HepG2 (cell line): ENCODE data around the gene NOP9. TPM values are rescaled to one million over a fixed set of nuclear protein-coding genes. Genes with fewer than 3 reads are reported as not detected.

Experiments used
- AGO2 ChIP-seq: fragments of 200-400 bp; formaldehyde crosslinking; optimal IDR thresholded peaks from 2 replicates; pipeline ENCODE3; 2017; ENCODE audit warnings: mild to moderate bottlenecking, low read depth, low read length, moderate library complexity
- CHD4 ChIP-seq: fragments of 200-600 bp; sonication (generic); IDR thresholded peaks from 2 replicates; pipeline ENCODE4 v1.7.0; 2017; ENCODE audit warnings: mild to moderate bottlenecking, low read length, borderline replicate concordance
- ETV5 ChIP-seq: IDR thresholded peaks from 2 replicates; pipeline ENCODE4 v1.6.1; 2018; ENCODE audit warnings: missing biosample characterization, missing genetic modification reagents, inconsistent platforms, borderline replicate concordance
- GABPA ChIP-seq, 2 experiments: IDR thresholded peaks; 2 replicates each; pipeline ENCODE4 v1.6.1; 2011 to 2016; ENCODE audit warnings: low read depth in 2 of 2, low read length in 1 of 2, missing biosample characterization in 1 of 2, missing genetic modification characterization in 1 of 2
- HNRNPH1 ChIP-seq: fragments of 200-400 bp; formaldehyde crosslinking; optimal IDR thresholded peaks from 2 replicates; pipeline ENCODE3; 2017; ENCODE audit warnings: mild to moderate bottlenecking, low read depth, low read length
- JARID2 ChIP-seq: sonication (generic); formaldehyde crosslinking; IDR thresholded peaks from 2 replicates; pipeline ENCODE4 v1.8.1; 2023; ENCODE audit warnings: missing genetic modification reagents, inconsistent platforms; ENCODE audit not compliant: insufficient replicate concordance
- KDM6A ChIP-seq: IDR thresholded peaks from 2 replicates; pipeline ENCODE4 v1.6.1; 2016; ENCODE audit warnings: low read depth
- MAFG ChIP-seq: sonication (generic); formaldehyde crosslinking; IDR thresholded peaks from 2 replicates; pipeline ENCODE4 v1.5.1; 2020; ENCODE audit warnings: mild to moderate bottlenecking, missing genetic modification reagents
- MLXIP ChIP-seq: sonication (generic); formaldehyde crosslinking; IDR thresholded peaks from 2 replicates; pipeline ENCODE4 v1.9.0; 2021; ENCODE audit warnings: missing genetic modification reagents, borderline replicate concordance
- ONECUT2 ChIP-seq: sonication (generic); formaldehyde crosslinking; IDR thresholded peaks from 2 replicates; pipeline ENCODE4 v1.4.0; 2020; ENCODE audit warnings: missing genetic modification reagents
- PHB2 ChIP-seq: fragments of 450-650 bp; IDR thresholded peaks from 2 replicates; pipeline ENCODE4 v1.6.1; 2018; ENCODE audit not compliant: partially characterized antibody
- RARG ChIP-seq: sonication (generic); formaldehyde crosslinking; IDR thresholded peaks from 2 replicates; pipeline ENCODE4 v1.4.0; 2020; ENCODE audit warnings: low read depth, mild to moderate bottlenecking, missing genetic modification reagents
- RBM39 ChIP-seq: fragments of 200-400 bp; formaldehyde crosslinking; IDR thresholded peaks from one replicate; pipeline ENCODE4 v1.6.1; 2018; ENCODE audit warnings: antibody characterized with exemption, mild to moderate bottlenecking, low read depth, low read length; ENCODE audit not compliant: poor library complexity, severe bottlenecking
- RORA ChIP-seq: sonication (generic); formaldehyde crosslinking; IDR thresholded peaks from 2 replicates; pipeline ENCODE4 v1.5.0; 2020; ENCODE audit warnings: mild to moderate bottlenecking, missing genetic modification reagents, moderate library complexity
- RXRA ChIP-seq: sonication (generic); formaldehyde crosslinking; IDR thresholded peaks from 2 replicates; pipeline ENCODE4 v1.5.1; 2020; ENCODE audit warnings: missing genetic modification reagents
- TBL1XR1 ChIP-seq: fragments of 150-350 bp; IDR thresholded peaks from 2 replicates; pipeline ENCODE4 v1.6.1; 2014; ENCODE audit warnings: borderline replicate concordance, low read length; ENCODE audit not compliant: partially characterized antibody
- U2AF1 ChIP-seq: fragments of 200-400 bp; formaldehyde crosslinking; optimal IDR thresholded peaks from 2 replicates; pipeline ENCODE3; 2017; ENCODE audit warnings: mild to moderate bottlenecking, low read depth, low read length
- ZNF18 ChIP-seq: sonication (generic); formaldehyde crosslinking; IDR thresholded peaks from 2 replicates; pipeline ENCODE4 v1.8.0; 2022; ENCODE audit warnings: mild to moderate bottlenecking, missing genetic modification reagents; ENCODE audit not compliant: insufficient replicate concordance
- ZNF207 ChIP-seq: fragments of 450-650 bp; IDR thresholded peaks from 2 replicates; pipeline ENCODE4 v1.6.1; 2016; ENCODE audit warnings: antibody characterized with exemption, borderline replicate concordance
- ZNF24 ChIP-seq: fragments of 450-650 bp; IDR thresholded peaks from 2 replicates; pipeline ENCODE4 v1.6.1; 2017; ENCODE audit warnings: antibody characterized with exemption, mild to moderate bottlenecking
- ZNF33B ChIP-seq: sonication (generic); formaldehyde crosslinking; IDR thresholded peaks from 2 replicates; pipeline ENCODE4 v1.5.1; 2020; ENCODE audit warnings: mild to moderate bottlenecking, missing genetic modification reagents
- ZNF350 ChIP-seq: sonication (generic); formaldehyde crosslinking; IDR thresholded peaks from 2 replicates; pipeline ENCODE4 v1.4.0; 2020; ENCODE audit warnings: mild to moderate bottlenecking, low read depth, missing genetic modification reagents, borderline replicate concordance
- ZNF547 ChIP-seq: sonication (generic); formaldehyde crosslinking; IDR thresholded peaks from 2 replicates; pipeline ENCODE4 v1.5.1; 2020; ENCODE audit warnings: mild to moderate bottlenecking, missing genetic modification reagents
- ZNF766 ChIP-seq: sonication (generic); formaldehyde crosslinking; IDR thresholded peaks from 2 replicates; pipeline ENCODE4 v1.5.0; 2020; ENCODE audit warnings: missing genetic modification reagents, borderline replicate concordance
- ZNF800 ChIP-seq: sonication (generic); formaldehyde crosslinking; IDR thresholded peaks from 2 replicates; pipeline ENCODE4 v1.4.0; 2020; ENCODE audit warnings: missing genetic modification reagents
- polyA plus RNA-seq, 8 experiments: library from polyadenylated mRNA; depleted of rRNA in 3 of 8; stranded (reverse) in 7 of 8; unstranded in 1 of 8; fragments of >200 nt; fragmentation: Illumina TruSeq in 4 of 8; extraction: Trizol in 4 of 8; gene quantifications; 2 replicates each; pipeline versions ENCODE4 v1.2.1 to v1.2.3, GENCODE V29; 2011 to 2016; ENCODE audit warnings: low read depth in 4 of 8, missing spikeins in 1 of 8, mixed read lengths in 1 of 8; ENCODE audit not compliant: insufficient read depth in 1 of 8
- total RNA-seq, 5 experiments: library from RNA; depleted of rRNA; stranded (reverse); fragments of >200 nt; fragmentation: Illumina TruSeq; extraction: Trizol; gene quantifications; 2 replicates each; pipeline ENCODE4 v1.2.3, GENCODE V29; 2016; ENCODE audit warnings: low read depth in 1 of 5

NOP9 gene
- total and polyA plus RNA-seq, 2 of the 13 experiments (the other 11 are each of a cell fraction or from before 2014, with no cell fraction given), result 24.5 to 61.6 TPM

GRCh38 chr14:24270537-24271133 is 29.0 kb upstream of the NOP9 start (continued):
- no peak for TF ChIP-seq ZNF18 (CRISPR knock-in tag)
- TF ChIP-seq KDM6A (CRISPR knock-in tag), result peak; percentile 31; the same call in 1 of the 2 replicates
- TF ChIP-seq ZNF207, result no peak
- no peak for TF ChIP-seq JARID2 (CRISPR knock-in tag)
- no peak for TF ChIP-seq ZNF800
- peak; percentile 100 for TF ChIP-seq CHD4
- TF ChIP-seq MAFG (CRISPR knock-in tag), result no peak
- no peak for TF ChIP-seq RORA (CRISPR knock-in tag)
- 0 out of 2 replicates have a peak, but pooled peaks have one; percentile 51 for TF ChIP-seq RXRA (CRISPR knock-in tag)
- no peak for TF ChIP-seq GABPA (IDR thresholded peaks at IDR 0.05; ENCODE audit: low read depth, low read length)
- TF ChIP-seq GABPA (CRISPR knock-in tag; IDR thresholded peaks at IDR 0.05; ENCODE audit: low read depth), result no peak
- no peak for TF ChIP-seq ZNF766 (CRISPR knock-in tag)
- no peak for TF ChIP-seq AGO2
- no peak for TF ChIP-seq ZNF547
- TF ChIP-seq ONECUT2 (CRISPR knock-in tag), result no peak
- TF ChIP-seq TBL1XR1, result no peak
- TF ChIP-seq MLXIP (CRISPR knock-in tag), result no peak
- no peak for TF ChIP-seq PHB2
- TF ChIP-seq HNRNPH1, result no peak
- no peak for TF ChIP-seq U2AF1
- no peak for TF ChIP-seq ZNF24
- TF ChIP-seq ZNF350 (CRISPR knock-in tag), result no peak; the same call in 1 of the 2 replicates
- TF ChIP-seq RBM39, result no peak
- TF ChIP-seq ZNF33B (CRISPR knock-in tag), result peak; percentile 96
- TF ChIP-seq ETV5 (CRISPR knock-in tag), result no peak
- no peak for TF ChIP-seq RARG (CRISPR knock-in tag)
